ENCODE data around the gene FGF1.

Gene FGF1

DNA sequence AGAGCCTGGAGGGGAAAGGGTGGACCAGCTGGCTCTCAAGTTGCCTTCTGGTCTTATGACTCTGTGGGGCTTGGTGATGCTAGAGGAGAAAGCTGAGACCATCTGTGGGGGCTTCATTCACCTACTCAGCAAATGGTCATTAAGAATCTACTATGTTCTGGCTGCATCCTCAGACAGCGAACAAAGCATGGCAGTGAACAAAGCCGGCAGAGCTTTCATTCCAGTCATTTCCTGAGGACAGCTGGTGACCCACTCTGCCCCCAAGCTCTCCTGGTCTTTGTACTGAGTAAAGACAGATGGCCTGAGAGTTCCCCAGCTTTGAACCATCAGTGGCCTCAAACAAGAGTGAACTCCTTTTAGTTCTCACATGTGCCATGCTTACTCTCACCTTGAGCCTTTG is 48.0 kb downstream of the FGF1 start:
- Histone ChIP-seq H3K9me2 (ENCODE audit: low read depth, low read length) (no peaks in the 10 kb centered on the region), H3K4me3 (ENCODE audit: low read depth, low read length, poor library complexity, severe bottlenecking) (no peak overlapping the region), H3K79me2 (ENCODE audit: insufficient read depth, low read length) (no peaks in the 10 kb centered on the region), H2AFZ (ENCODE audit: low read length) (no peak overlapping the region), H3K4me2 (ENCODE audit: low read length) (no peak overlapping the region), H3K36me3 (ENCODE audit: insufficient read depth, low read length) (no peaks in the 10 kb centered on the region), H4K20me1 (ENCODE audit: insufficient read depth, low read length) (no peaks in the 10 kb centered on the region), H3K4me1 (ENCODE audit: insufficient read depth, low read length, severe bottlenecking) (no peaks in the 10 kb centered on the region), H3F3A (ENCODE audit: insufficient read depth, low read length) (no peaks in the 10 kb centered on the region), H3K27me3 (ENCODE audit: insufficient read depth, low read length) (no peaks in the 10 kb centered on the region), H3K27ac (ENCODE audit: low read depth, low read length, poor library complexity, severe bottlenecking) (no peak overlapping the region), H3K9me3 (ENCODE audit: low read length) (no peaks in the 10 kb centered on the region), H3K9ac (ENCODE audit: low read length) (no peak overlapping the region)
- no peak for TF ChIP-seq EZH2 (IDR thresholded peaks at IDR 0.05; ENCODE audit: borderline replicate concordance, low read length)
- no peak for TF ChIP-seq CTCF (IDR thresholded peaks at IDR 0.05; ENCODE audit: low read length)

GRCh38 chr5:142636698-142637324 is 49.1 kb downstream of the FGF1 start:
- TF ChIP-seq CTCF (IDR thresholded peaks at IDR 0.05; ENCODE audit: low read length), result no peak
- TF ChIP-seq EZH2 (IDR thresholded peaks at IDR 0.05; ENCODE audit: borderline replicate concordance, low read length), result no peak

GRCh38 chr5:142636093-142636492 is 49.8 kb downstream of the FGF1 start:
- Histone ChIP-seq H3K4me2 (ENCODE audit: low read length) (no peak overlapping the region), H2AFZ (ENCODE audit: low read length) (no peak overlapping the region)

More at GRCh38 chr5:142636698-142637324, 49.1 kb downstream of the FGF1 start:
- Histone ChIP-seq H3K36me3 (ENCODE audit: insufficient read depth, low read length) (no peaks in the 10 kb centered on the region), H3K27me3 (ENCODE audit: insufficient read depth, low read length) (no peaks in the 10 kb centered on the region), H3K27ac (ENCODE audit: low read depth, low read length, poor library complexity, severe bottlenecking) (no peak overlapping the region), H2AFZ (ENCODE audit: low read length) (no peak overlapping the region), H3K9me3 (ENCODE audit: low read length) (no peaks in the 10 kb centered on the region), H3K9me2 (ENCODE audit: low read depth, low read length) (no peaks in the 10 kb centered on the region), H3F3A (ENCODE audit: insufficient read depth, low read length) (no peaks in the 10 kb centered on the region), H3K4me2 (ENCODE audit: low read length) (no peak overlapping the region), H3K4me3 (ENCODE audit: low read depth, low read length, poor library complexity, severe bottlenecking) (no peak overlapping the region), H3K9ac (ENCODE audit: low read length) (no peak overlapping the region), H3K4me1 (ENCODE audit: insufficient read depth, low read length, severe bottlenecking) (no peaks in the 10 kb centered on the region), H3K79me2 (ENCODE audit: insufficient read depth, low read length) (no peaks in the 10 kb centered on the region), H4K20me1 (ENCODE audit: insufficient read depth, low read length) (no peaks in the 10 kb centered on the region)

More at GRCh38 chr5:142636093-142636492, 49.8 kb downstream of the FGF1 start:
- Histone ChIP-seq H3K9me3 (ENCODE audit: low read length) (no peaks in the 10 kb centered on the region), H3K9ac (ENCODE audit: low read length) (no peak overlapping the region), H3K27ac (ENCODE audit: low read depth, low read length, poor library complexity, severe bottlenecking) (no peak overlapping the region), H3K4me3 (ENCODE audit: low read depth, low read length, poor library complexity, severe bottlenecking) (no peak overlapping the region), H3K79me2 (ENCODE audit: insufficient read depth, low read length) (no peaks in the 10 kb centered on the region), H4K20me1 (ENCODE audit: insufficient read depth, low read length) (no peaks in the 10 kb centered on the region), H3K27me3 (ENCODE audit: insufficient read depth, low read length) (no peaks in the 10 kb centered on the region), H3K4me1 (ENCODE audit: insufficient read depth, low read length, severe bottlenecking) (no peaks in the 10 kb centered on the region), H3K36me3 (ENCODE audit: insufficient read depth, low read length) (no peaks in the 10 kb centered on the region), H3F3A (ENCODE audit: insufficient read depth, low read length) (no peaks in the 10 kb centered on the region), H3K9me2 (ENCODE audit: low read depth, low read length) (no peaks in the 10 kb centered on the region)
- TF ChIP-seq CTCF (IDR thresholded peaks at IDR 0.05; ENCODE audit: low read length) (no peak), EZH2 (IDR thresholded peaks at IDR 0.05; ENCODE audit: borderline replicate concordance, low read length) (no peak)
